Endothelial cell of umbilical vein (primary cell): ENCODE results near the gene PTBP3. TPM values are rescaled to one million over a fixed set of nuclear protein-coding genes. Genes with fewer than 3 reads are reported as not detected.
A peak's percentile ranks its signal among the peaks of the same experiment; 100 is the strongest.

Source experiments
- BruUV-seq: library from RNA; stranded (reverse); fragments of 400-500 nt; replicated peaks from 2 replicates; lab custom pipeline; 2021; lab: Mats Ljungman, UMichigan
- CTCF ChIA-PET: fragments of 300-600, 350-600 bp; sonication (Branson Sonifier 250); formaldehyde crosslinking; loops from one replicate; lab custom pipeline; 2021; ENCODE audit warnings: antibody characterized with exemption, inconsistent platforms; lab: Charles Lee
- POLR2A ChIA-PET: fragments of 300-600, 350-600 bp; sonication (Branson Sonifier 250); formaldehyde crosslinking; loops from one replicate; lab custom pipeline; 2021; ENCODE audit warnings: antibody characterized with exemption, inconsistent platforms; lab: Charles Lee
- DNase-seq: peaks from one replicate; pipeline ENCODE4 v3.0.0-alpha.2; 2011; ENCODE audit warnings: low read depth, low spot score
- FAIRE-seq: peaks from 2 replicates; lab custom pipeline; 2011; peaks lifted over from hg19 to GRCh38; lab: Jason Lieb, UNC
- H2AFZ ChIP-seq: 2 replicates; pipeline ENCODE4 v1.6.0; 2012; ENCODE audit warnings: low read depth, low read length, control low read depth, inconsistent platforms
- H3K27ac ChIP-seq: 2 replicates; pipeline ENCODE4 v1.5.1; 2011; ENCODE audit warnings: low read depth, mild to moderate bottlenecking, control low read depth, low read length, moderate library complexity; ENCODE audit not compliant: insufficient read depth
- H3K27me3 ChIP-seq, 2 experiments: 2 replicates each; pipeline versions ENCODE4 v1.6.0 to v1.6.1; 2011; ENCODE audit warnings: low read length in 2 of 2, mixed read lengths in 1 of 2; ENCODE audit not compliant: control insufficient read depth in 2 of 2, insufficient read depth in 2 of 2
- H3K36me3 ChIP-seq, 2 experiments: 2 replicates in 1 of 2; 3 replicates in 1 of 2; pipeline ENCODE4 v1.5.1; 2011; ENCODE audit warnings: low read length in 2 of 2, mild to moderate bottlenecking in 1 of 2, moderate library complexity in 1 of 2; ENCODE audit not compliant: control insufficient read depth in 2 of 2, insufficient read depth in 2 of 2; ENCODE audit errors: extremely low read depth in 1 of 2
- H3K4me1 ChIP-seq: 3 replicates; pipeline ENCODE4 v1.5.1; 2011; ENCODE audit warnings: mild to moderate bottlenecking, low read length; ENCODE audit not compliant: control insufficient read depth, insufficient read depth; ENCODE audit errors: extremely low read depth
- H3K4me2 ChIP-seq: 2 replicates; pipeline ENCODE4 v1.6.1; 2011; ENCODE audit warnings: low read length, control low read depth, mixed read lengths; ENCODE audit not compliant: insufficient read depth
- H3K4me3 ChIP-seq, 3 experiments: fragments of 200-600 bp in 1 of 3; sonication (generic), shearing (Covaris generic) in 1 of 3; replicated peaks in 1 of 3; 2 replicates each; pipeline ENCODE4 v1.5.1; 2011 to 2016; ENCODE audit warnings: control low read depth in 3 of 3, low read length in 3 of 3, mild to moderate bottlenecking in 2 of 3, inconsistent platforms in 1 of 3, low read depth in 1 of 3, moderate library complexity in 1 of 3; ENCODE audit not compliant: insufficient read depth in 1 of 3
- H3K79me2 ChIP-seq: 2 replicates; pipeline ENCODE4 v1.6.0; 2012; ENCODE audit warnings: low read length, inconsistent platforms; ENCODE audit not compliant: control insufficient read depth, insufficient read depth
- H3K9ac ChIP-seq: replicated peaks from 2 replicates; pipeline ENCODE3; 2011; ENCODE audit warnings: low read length, control low read depth; ENCODE audit not compliant: insufficient read depth; ENCODE audit errors: extremely low read depth
- H3K9me1 ChIP-seq: replicated peaks from 3 replicates; pipeline ENCODE4 v1.6.0; 2011; ENCODE audit warnings: mild to moderate bottlenecking, low read length; ENCODE audit not compliant: control insufficient read depth, insufficient read depth; ENCODE audit errors: extremely low read depth
- H3K9me3 ChIP-seq: replicated peaks from 2 replicates; pipeline ENCODE4 v1.5.1; 2012; ENCODE audit warnings: low read length, inconsistent platforms; ENCODE audit not compliant: control insufficient read depth, insufficient read depth
- H4K20me1 ChIP-seq: replicated peaks from 2 replicates; pipeline ENCODE3; 2011; ENCODE audit warnings: mild to moderate bottlenecking, low read length; ENCODE audit not compliant: control insufficient read depth, insufficient read depth; ENCODE audit errors: extremely low read depth
- CTCF ChIP-seq, 2 donors: IDR thresholded peaks; 1 replicate in 1 of 2; 2 replicates in 1 of 2; pipeline ENCODE4 v1.5.1; 2011; ENCODE audit warnings: low read length in 2 of 2, mild to moderate bottlenecking in 2 of 2, moderate library complexity in 2 of 2, control low read depth in 1 of 2, inconsistent platforms in 1 of 2, low read depth in 1 of 2; ENCODE audit not compliant: insufficient read depth in 1 of 2; ENCODE audit errors: extremely low read depth in 1 of 2
- EZH2 ChIP-seq: IDR thresholded peaks from 2 replicates; pipeline ENCODE4 v1.6.1; 2012; ENCODE audit warnings: borderline replicate concordance, low read depth, mild to moderate bottlenecking, moderate library complexity, low read length, inconsistent platforms; ENCODE audit not compliant: severe bottlenecking
- FOS ChIP-seq: IDR thresholded peaks from 2 replicates; pipeline ENCODE4 v1.6.1; 2011; ENCODE audit warnings: mild to moderate bottlenecking, low read length, moderate library complexity, borderline replicate concordance; ENCODE audit not compliant: insufficient read depth
- GATA2 ChIP-seq: IDR thresholded peaks from 2 replicates; pipeline ENCODE4 v1.7.0; 2011; ENCODE audit warnings: low read depth, mild to moderate bottlenecking, moderate library complexity, mixed read lengths, low read length; ENCODE audit not compliant: insufficient read length, insufficient read depth
- JUN ChIP-seq: IDR thresholded peaks from 2 replicates; pipeline ENCODE4 v1.6.1; 2011; ENCODE audit warnings: borderline replicate concordance, low read depth; ENCODE audit not compliant: insufficient read length, insufficient read depth
- MYC ChIP-seq: IDR thresholded peaks from one replicate; pipeline ENCODE4 v1.6.1; 2011; ENCODE audit warnings: mild to moderate bottlenecking, low read depth, low read length
- POLR2A ChIP-seq: IDR thresholded peaks from 2 replicates; pipeline ENCODE4 v1.6.1; 2012; ENCODE audit warnings: low read depth, mild to moderate bottlenecking, control low read depth, low read length
- POLR2AphosphoS5 ChIP-seq: IDR thresholded peaks from 2 replicates; pipeline ENCODE4 v1.6.1; 2012; ENCODE audit warnings: low read depth, mild to moderate bottlenecking, control low read depth, low read length, moderate library complexity; ENCODE audit not compliant: insufficient read depth
- dilution Hi-C: fragments of 300-500 bp; cut with MboI; formaldehyde crosslinking; loops from one replicate; pipeline ENCODE4 v1.15.0; 2019; ENCODE audit warnings: low sequenced_read_pairs; ENCODE audit not compliant: extremely low pct_ligation_motif_present
- intact Hi-C: fragments of 100-400 bp; cut with micrococcal nuclease; formaldehyde crosslinking; loops from one replicate; pipeline ENCODE4 v1.10.0; 2022
- polyA plus RNA-seq, 4 experiments: library from polyadenylated mRNA; depleted of rRNA in 3 of 4; stranded (reverse) in 3 of 4; unstranded in 1 of 4; fragments of >200 nt; gene quantifications; 2 replicates each; pipeline versions ENCODE4 v1.2.1 to v1.2.3, GENCODE V29; 2011 to 2012; ENCODE audit warnings: missing spikeins in 1 of 4
- total RNA-seq: library from RNA; stranded (reverse); gene quantifications from 2 replicates; pipeline ENCODE4 v1.2.3, GENCODE V29; 2021
- TF ChIP-seq, protein P1 (sequence below): IDR thresholded peaks from 2 replicates; pipeline ENCODE4 v1.6.1; 2011; ENCODE audit not compliant: insufficient read depth, insufficient read length

PTBP3 gene
- total and polyA plus RNA-seq, 2 donors (not counting 3 experiments of a cell fraction or from before 2014, with no cell fraction given) = 42.4 to 75.0 TPM

DNA sequence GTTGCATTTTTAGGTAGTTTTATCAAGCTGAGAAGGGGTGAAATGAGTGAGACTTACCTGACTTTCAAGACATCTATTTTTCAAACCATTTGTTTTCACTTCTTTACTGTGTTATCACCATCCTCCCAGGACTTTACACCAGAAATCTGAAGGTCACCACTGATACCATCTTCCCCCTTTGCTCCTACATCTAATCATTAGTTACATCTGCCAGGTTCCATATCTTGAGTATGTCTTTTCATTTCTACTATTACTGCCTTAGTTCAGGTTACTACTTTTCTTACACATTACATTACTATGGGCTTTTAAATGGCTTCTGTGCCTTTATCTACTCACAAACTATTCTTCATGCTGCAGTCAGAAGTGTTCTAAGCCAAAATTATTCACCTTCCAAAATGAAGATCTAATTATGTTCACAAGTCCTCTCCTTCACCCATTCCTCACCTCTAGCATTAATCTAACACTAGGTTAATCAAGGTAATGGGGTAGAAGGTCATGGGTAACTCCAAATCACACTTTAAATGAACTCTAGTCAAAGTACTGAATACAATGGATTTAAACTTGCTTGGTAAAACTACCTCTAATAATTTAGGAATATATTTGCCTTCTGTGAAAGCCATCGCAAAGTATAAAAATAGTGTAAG, 44.4 kb upstream of the PTBP3 start:
- CTCF ChIA-PET = interaction anchor here (1.3 to 2.8 kb wide), 6 partner anchors 8 to 340 kb away, joined by 3 to 17 read pairs (median 9); partner anchors contain the start of gene INIP

More for the DNA sequence above, 44.4 kb upstream of the PTBP3 start:
- Histone ChIP-seq H3K27ac (no peak overlapping the region), H2AFZ (no peak overlapping the region), H3K4me3 (peak overlapping the region in 1 of 3 experiments; percentile 98), H3K9ac (no peak overlapping the region), H3K9me3 (no peaks in the 10 kb centered on the region), H4K20me1 (no peaks in the 10 kb centered on the region), H3K4me1 (peaks cover 19% of the 10 kb centered on the region), H3K4me2 (peak overlapping the region; percentile 99), H3K27me3 (no peaks in the 10 kb centered on the region), H3K36me3 (no peaks in the 10 kb centered on the region), H3K79me2 (peaks cover 9% of the 10 kb centered on the region), H3K9me1 (no peaks in the 10 kb centered on the region)
- POLR2A ChIA-PET = no interaction called here
- intact Hi-C loops (loop anchor here (2.0 to 5.0 kb wide), 2 partner anchors 45 to 109 kb away; partner anchors contain the start of genes KIAA1958 and PTBP3), dilution Hi-C loops (no loop called here)
- DNase-seq = no peak
- no peak for FAIRE-seq
- no TSS peak for BruUV-seq
- TF ChIP-seq GATA2 = no peak
- no peak for TF ChIP-seq POLR2A
- no peak for TF ChIP-seq EZH2
- no peak for TF ChIP-seq JUN
- no peak for TF ChIP-seq FOS
- TF ChIP-seq MYC = no peak
- TF ChIP-seq, protein P1, sequence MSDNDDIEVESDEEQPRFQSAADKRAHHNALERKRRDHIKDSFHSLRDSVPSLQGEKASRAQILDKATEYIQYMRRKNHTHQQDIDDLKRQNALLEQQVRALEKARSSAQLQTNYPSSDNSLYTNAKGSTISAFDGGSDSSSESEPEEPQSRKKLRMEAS = no peak
- no peak for TF ChIP-seq CTCF (IDR thresholded peaks at IDR 0.05; ENCODE audit: extremely low read depth in 1 of 2, insufficient read depth in 1 of 2, low read depth in 1 of 2, low read length in 2 of 2)
- no peak for TF ChIP-seq POLR2AphosphoS5
